Effector CD8-positive, alpha-beta T cell (primary cell): Measurements from ENCODE around the gene MTMR3.
"Not testable (repeated sequence)": the region's sequence is repeated elsewhere in the genome, so short reads cannot be mapped to it uniquely, and the experiment has no call there.

Experiments
- DNase-seq: peaks from one replicate; lab custom pipeline; 2025; lab: John Stamatoyannopoulos, UW

Gene MTMR3

DNA sequence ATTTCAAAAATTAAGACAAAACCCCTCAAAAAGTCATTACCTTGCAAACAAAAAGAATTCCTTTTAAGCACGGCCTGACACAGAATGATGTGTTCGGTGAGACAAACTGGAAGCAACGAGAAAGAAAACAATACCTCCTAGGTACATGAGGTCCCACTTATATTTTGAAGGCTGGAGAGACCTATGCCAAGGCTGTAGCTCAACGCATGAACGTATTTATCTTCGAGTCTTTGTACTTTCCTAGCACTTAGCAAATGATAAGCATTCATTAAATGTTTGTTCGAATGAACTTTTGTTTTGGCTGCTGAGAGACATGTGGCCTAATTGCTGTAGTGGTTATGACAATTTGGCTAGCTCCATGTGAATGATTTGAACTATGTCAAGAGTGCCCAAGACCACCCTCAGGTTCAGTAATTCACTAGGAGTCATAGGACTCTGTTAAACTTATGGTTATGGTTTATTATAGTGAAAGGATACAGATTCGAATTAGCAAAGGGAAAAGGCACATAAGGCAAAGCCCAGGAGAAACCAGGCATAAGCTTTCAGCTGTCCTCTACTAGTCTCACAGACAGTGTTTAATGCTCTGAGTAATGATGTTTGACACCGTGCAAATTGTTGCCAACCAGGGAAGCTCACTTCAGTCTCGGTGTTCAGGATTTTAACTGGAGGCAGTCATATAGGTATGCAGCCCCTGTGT lies 171.2 kb downstream of the MTMR3 start:
- DNase-seq: no peak

- DNase-seq: no peak
Measured at GRCh38 chr22:30054764-30055069, 171.7 kb downstream of the MTMR3 start.

DNA sequence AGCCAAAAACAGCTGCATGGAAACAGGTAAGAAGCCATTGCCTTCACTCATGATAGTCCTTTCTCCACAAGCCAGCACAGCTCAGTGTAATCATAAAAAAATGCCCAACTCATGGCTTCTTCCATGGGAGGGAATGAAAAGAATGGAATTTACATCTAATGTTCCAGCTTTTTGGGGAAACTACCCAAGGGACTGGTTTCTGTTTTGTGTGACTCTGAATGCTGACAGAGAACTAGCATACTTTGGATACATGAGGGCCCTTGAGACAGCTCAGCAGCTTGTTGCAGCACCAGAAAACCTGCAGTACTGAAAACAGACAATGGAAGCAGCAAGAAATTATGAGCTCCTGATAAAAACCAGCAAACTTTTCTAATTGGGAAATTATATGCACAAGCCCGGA lies 173.0 kb downstream of the MTMR3 start:
- no peak for DNase-seq

DNA sequence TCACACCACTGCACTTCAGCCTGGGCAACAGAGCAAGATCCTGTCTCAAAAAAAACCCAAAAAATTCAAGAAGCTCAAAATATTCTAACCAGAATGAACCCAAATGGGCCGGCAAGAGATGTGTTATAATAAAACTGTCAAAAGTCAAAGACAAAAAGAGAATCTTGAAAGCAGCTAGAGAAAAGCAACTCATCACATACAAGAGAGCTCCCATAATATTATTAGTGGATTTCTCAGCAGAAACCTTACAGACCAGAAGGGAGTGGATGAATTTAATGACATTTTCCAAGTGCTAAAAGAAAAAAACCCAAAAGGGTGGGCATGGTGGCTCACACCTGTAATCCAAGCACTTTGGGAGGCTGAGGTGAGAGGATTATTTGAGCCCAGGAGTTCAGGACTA lies 174.4 kb downstream of the MTMR3 start:
- no peak for DNase-seq

GRCh38 chr22:30059346-30060020 lies 176.5 kb downstream of the MTMR3 start:
- not testable (repeated sequence) for DNase-seq

DNA sequence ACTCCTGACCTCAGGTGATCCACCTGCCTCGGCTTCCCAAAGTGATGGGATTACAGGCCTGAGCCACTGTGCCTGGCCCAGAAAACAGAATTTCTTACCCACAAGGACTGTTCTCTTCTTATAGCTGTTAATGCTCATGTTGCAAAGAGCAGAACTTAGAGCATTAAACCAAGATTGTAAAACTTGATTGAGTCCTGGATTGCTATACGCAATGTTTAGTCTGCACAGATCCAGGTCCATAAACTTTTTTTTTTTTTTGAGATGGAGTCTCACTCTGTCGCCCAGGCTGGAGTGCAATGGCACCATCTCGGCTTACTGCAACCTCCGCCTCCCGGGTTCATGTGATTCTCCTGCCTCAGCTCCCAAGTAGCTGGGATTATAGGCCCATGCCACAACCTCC lies 178.1 kb downstream of the MTMR3 start:
- not testable (repeated sequence) for DNase-seq

DNA sequence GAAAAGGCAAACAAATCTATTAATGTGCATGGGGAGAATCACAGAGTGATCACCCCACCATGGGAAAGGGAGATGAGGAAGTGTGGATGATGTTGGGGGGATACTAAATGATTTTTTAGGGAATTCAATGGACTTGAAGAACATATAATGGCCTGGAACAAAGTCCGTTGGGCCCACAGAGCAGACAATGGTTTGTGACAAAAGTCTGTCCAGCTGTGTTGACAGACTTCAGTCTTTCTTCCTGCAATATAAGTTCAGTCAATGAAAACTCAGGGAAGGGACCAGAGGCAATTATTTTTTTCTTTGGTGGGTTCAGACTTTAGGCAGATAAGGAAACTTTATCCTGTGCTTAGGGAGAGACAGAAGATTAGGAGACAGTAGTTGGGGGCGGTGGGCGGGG lies 179.3 kb downstream of the MTMR3 start:
- DNase-seq: no peak

GRCh38 chr22:30062950-30063349 lies 180.0 kb downstream of the MTMR3 start:
- no peak for DNase-seq

DNA sequence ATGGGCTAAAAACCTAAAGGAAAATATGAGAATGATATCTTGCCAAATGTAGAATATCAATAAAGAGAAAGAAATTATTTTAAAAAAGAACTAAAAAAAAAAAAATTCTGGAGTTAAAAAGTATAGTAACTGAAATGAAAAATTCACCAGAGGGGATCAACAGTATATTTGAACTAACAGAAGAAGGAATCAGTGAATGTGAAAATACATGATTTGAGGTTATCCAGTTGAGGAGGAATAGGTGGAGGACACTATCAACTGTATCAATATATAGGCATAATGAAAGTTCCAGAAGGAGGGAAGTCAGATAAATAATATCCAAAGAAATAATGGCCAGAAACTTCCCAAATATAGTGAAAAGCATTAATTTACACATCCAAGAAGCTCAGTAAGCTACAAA lies 181.2 kb downstream of the MTMR3 start:
- DNase-seq: no peak

GRCh38 chr22:30073743-30074142 lies 190.8 kb downstream of the MTMR3 start:
- DNase-seq: no peak

- DNase-seq: no peak
Measured at GRCh38 chr22:30074147-30074546, 191.2 kb downstream of the MTMR3 start.

DNA sequence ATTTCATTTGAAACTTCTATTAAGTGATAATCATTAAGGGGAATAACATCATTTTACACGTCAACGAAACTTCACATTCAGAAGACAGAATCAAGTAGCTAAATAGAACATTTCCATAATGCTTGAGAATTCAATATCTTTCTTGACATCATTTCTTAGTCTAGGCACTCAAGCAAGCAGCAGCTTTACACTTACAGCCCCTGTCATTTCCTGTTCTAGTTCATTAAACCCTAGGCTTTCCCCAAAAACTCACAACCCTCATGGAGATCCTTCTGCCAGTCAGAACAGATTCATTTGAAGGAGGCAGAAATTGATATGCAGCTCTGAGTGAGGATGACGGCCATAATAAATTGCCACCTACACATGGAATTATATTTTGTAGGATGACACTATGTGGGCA lies 192.0 kb downstream of the MTMR3 start:
- DNase-seq: no peak

DNA sequence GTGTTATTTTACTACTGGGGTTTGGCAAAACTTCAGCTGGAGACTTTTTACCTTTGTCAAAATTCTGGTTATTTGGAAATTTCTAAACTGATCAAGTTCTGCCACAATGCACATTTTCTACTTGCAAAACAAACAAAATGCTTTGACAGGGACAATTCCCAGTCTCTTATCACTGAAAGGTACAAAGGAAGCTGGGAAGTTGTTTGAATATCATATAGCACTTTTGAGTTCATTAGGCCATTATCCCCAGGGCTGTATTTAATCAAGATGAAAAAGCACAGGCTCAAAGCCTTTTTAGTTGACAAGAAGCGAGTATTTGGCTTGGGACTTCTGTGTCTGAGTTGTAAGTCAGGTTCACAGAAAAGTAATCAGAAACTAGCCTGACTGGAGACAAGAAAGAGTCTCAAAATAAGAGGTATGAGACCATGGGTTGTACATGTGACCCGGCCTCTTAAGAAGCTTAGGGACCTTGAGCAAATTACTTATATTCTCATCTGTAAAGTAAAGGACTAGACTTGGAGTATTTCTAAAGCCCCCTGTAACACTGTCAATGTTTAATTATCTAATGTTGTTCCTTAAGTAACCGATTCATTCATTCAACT lies 194.4 kb downstream of the MTMR3 start:
- no peak for DNase-seq

DNA sequence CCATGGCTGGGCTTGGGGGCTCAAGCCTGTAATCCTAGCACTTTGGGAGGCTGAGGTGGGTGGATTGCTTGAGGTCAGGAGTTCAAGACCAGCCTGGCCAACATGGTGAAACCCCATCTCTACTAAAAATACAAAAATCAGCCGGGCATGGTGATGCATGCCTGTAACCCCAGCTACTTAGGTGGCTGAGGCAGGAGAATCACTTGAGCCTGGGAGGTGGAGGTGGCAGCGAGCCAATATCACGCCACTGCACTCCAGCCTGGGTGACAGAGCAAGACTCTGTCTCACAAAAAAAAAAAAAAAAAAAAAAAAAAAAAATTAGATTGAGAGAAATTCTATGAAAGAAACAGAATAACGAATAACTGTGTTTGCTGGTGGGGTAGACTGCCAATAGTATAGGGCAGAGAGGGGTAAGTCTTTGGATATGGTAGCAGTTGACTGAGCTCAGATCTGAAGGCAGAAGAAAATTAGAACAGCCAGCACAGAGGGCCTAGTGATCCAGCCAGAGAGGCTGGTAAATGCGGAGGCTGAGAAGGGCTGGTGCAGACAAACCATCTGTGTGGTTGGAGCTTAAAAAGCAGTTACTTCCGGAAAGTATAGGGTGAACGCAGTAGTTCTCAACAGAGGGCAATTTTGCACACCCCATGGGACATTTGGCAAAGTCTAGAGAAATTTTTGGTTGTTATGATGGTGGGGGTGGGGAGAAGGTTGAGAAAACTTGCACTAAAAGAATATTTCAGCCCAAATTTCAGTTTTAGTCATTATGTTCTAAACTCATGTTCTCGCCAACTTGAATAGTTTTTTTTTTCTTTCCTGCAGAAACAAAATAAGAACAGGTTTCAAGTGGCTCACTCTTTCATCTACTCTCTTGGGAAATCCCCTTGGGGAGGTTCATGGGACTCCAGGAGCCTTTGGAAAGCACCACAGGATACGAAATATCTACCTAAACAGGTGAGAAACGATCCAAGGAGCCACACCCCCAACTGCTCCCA lies 195.6 kb downstream of the MTMR3 start:
- no peak for DNase-seq

DNA sequence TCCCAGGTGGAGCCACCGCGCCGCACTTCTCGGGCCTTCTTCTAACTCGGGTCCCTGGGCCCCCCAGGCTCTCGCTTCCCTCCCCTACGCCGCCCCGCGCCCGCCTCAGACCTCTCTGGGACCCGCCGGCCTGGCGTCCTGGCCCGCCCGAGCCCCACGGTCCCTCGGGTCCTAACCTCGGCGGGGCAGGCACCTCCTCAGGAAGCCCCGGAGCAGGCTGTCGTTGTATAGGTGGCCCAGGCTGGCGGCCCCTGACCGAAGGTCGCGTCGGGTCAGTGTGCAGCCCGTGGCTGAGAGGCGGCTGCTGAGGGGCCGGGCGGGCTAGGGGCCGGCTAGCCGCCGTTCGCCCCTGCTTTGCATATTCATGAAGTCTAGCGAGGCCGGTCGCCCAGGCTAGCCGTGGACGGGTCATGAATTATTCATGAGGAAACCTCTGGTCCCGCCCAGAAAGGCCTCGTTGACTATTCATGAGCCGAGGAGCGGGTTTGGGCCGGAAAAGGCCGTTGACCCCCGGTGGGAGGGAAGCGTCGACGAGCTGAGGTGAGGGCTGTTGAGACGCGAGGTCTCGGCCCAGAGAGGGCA lies 197.1 kb downstream of the MTMR3 start, which contains the start of gene HORMAD2:
Gene HORMAD2, plus strand, starts transcription at position 513 of the 582 bp plus-strand sequence. CDS start 13,489 bp downstream, outside the sequence.
- DNase-seq: no peak
